Measurements from ENCODE around the gene DOCK8. TPM values are rescaled to one million over a fixed set of nuclear protein-coding genes. Genes with fewer than 3 reads are reported as not detected.

DOCK8 gene
- total RNA-seq, 4 donors from 2014 or later: 6.7 to 28.5 (median 11.7) TPM

DNA sequence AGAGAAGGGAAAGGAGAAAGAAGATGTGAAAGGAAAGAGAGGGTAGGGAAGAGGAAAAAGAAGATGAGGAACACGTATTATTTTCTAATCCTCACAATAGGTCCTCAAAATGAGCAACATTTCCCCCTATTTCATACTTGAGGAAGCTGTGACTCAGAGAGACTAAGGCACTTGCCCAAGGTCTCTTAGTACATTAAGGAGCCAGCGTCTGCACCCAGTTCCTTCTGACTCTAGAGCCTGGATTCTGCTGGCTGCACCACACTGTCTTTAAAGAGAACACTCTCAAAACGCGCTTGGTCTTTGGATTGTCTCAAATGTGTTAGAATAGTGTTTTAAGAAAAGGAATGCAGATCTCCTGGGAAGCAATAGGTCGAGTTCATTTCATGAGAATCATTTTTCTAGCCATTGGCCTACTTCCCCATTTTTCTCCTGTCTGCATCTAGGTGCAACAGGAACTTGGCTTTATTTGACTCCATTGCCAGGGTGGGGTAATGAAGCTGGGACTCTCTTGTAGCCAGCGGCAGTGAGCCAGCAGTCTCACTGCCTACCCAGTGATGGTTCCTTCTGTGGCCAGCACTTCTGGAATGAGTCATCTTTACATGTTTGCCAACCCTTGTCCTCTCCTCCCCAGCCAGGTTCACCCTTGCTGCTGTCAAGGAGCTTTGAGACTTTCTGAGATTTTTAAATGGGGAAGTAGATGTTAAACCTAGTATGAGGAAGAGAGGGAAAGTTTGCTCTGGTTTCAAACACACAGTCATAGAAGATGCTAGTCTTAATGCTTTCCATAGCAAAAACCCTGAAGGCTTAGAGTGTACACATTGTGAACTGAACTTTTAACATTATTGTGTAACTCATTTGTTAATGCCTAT lies 82.7 kb downstream of the DOCK8 start:
- Histone ChIP-seq H3K4me3 (no peak overlapping the region), H3K27ac (no peak overlapping the region), H3K9me3 (no peaks in the 10 kb centered on the region), H3K4me1 (no peaks in the 10 kb centered on the region), H3K36me3 (no peaks in the 10 kb centered on the region), H3K27me3 (no peaks in the 10 kb centered on the region)
- intact Hi-C loops (cut with DNase I; ENCODE audit: low total_unique reads): no loop called here
- DNase-seq: no peak
- no peak for TF ChIP-seq POLR2A (IDR thresholded peaks at IDR 0.05)
- TF ChIP-seq, protein P1, sequence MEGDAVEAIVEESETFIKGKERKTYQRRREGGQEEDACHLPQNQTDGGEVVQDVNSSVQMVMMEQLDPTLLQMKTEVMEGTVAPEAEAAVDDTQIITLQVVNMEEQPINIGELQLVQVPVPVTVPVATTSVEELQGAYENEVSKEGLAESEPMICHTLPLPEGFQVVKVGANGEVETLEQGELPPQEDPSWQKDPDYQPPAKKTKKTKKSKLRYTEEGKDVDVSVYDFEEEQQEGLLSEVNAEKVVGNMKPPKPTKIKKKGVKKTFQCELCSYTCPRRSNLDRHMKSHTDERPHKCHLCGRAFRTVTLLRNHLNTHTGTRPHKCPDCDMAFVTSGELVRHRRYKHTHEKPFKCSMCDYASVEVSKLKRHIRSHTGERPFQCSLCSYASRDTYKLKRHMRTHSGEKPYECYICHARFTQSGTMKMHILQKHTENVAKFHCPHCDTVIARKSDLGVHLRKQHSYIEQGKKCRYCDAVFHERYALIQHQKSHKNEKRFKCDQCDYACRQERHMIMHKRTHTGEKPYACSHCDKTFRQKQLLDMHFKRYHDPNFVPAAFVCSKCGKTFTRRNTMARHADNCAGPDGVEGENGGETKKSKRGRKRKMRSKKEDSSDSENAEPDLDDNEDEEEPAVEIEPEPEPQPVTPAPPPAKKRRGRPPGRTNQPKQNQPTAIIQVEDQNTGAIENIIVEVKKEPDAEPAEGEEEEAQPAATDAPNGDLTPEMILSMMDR (IDR thresholded peaks at IDR 0.05): no peak

DNA sequence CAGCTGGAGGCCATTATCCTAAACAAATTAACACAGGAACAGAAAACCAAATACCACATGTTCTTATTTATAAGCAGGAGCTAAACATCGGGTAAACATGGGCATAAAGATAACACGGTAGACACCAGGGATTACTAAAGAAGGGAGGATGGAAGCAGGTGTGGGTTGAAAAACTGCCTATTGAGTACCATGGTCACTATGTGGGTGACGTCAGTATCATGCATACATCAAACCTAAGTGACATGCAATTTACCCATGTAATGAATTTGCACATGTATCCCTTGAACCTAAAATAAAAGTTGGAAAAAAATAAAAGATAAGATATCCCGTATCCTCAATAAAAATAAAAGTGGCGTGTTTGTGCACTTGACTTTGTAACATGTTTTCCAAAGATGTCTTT lies 88.8 kb downstream of the DOCK8 start:
- DNase-seq: no peak
- Histone ChIP-seq H3K4me1 (no peaks in the 10 kb centered on the region), H3K9me3 (no peaks in the 10 kb centered on the region), H3K4me3 (no peak overlapping the region), H3K27ac (no peak overlapping the region), H3K36me3 (no peaks in the 10 kb centered on the region), H3K27me3 (no peaks in the 10 kb centered on the region)
- intact Hi-C loops (cut with DNase I; ENCODE audit: low total_unique reads): no loop called here
- TF ChIP-seq, protein P1 (IDR thresholded peaks at IDR 0.05): no peak

DNA sequence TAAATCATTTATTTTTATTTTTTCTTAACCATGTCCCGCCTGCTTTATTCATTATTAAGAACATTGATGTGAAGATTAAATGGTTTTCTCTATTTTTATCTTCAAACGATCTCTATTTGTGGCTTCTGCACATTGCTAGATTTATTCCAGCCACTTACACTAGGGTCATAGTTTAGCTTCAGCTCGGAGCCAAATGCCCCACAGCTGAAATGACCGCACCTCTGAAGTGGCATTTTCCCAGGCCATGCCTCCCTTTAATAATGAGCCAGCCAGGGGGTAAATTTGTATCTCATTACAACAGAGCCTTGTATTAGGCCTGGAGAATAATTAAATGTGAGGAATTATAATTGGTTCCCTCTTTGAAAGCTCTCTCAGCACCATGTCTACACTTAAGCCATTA lies 89.4 kb downstream of the DOCK8 start:
- no peak for TF ChIP-seq POLR2A (IDR thresholded peaks at IDR 0.05)
- TF ChIP-seq, protein P1 (IDR thresholded peaks at IDR 0.05): no peak
- intact Hi-C loops (cut with DNase I; ENCODE audit: low total_unique reads): no loop called here
- Histone ChIP-seq H3K9me3 (no peaks in the 10 kb centered on the region), H3K27me3 (no peaks in the 10 kb centered on the region), H3K4me3 (no peak overlapping the region), H3K27ac (no peak overlapping the region), H3K36me3 (no peaks in the 10 kb centered on the region), H3K4me1 (no peaks in the 10 kb centered on the region)
- no peak for DNase-seq

DNA sequence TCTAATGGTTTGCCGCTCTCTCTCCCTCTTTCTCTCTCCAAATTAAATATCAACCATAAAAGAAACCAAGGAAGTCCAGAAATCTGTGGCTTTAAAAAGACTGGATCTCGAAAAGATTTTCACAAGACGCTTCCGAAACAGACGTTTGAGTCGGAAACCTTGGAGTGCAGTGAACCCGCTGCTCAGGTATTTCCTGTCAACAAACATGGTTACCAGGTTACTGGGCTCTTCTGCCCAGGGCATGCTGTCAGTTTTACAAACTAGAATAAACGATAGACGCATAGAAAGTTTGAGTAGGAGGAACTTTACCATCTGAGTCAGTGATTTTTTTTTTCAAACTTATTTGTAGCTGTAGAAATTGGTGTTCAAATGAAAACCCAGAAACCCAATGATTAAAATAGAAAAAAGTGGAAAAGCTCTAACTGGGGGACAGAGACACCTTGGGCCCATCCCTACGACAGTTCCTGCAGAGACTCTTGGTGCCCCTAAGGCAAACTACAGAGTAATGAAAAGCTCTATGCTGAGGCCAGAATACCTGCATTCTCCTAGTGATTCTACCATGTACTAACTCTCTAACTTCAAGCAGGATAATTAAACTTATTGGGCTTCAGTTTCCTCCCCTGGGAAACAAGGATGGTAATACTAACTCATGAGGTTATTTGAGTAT lies 90.0 kb downstream of the DOCK8 start:
- Histone ChIP-seq H3K27ac (no peak overlapping the region), H3K4me3 (no peak overlapping the region)
- intact Hi-C loops (cut with DNase I; ENCODE audit: low total_unique reads): no loop called here

More for the DNA sequence above, 90.0 kb downstream of the DOCK8 start:
- no peaks in the 10 kb centered on the region for H3K27me3 ChIP-seq
- no peaks in the 10 kb centered on the region for H3K4me1 ChIP-seq
- no peaks in the 10 kb centered on the region for H3K36me3 ChIP-seq
- TF ChIP-seq, protein P1 (IDR thresholded peaks at IDR 0.05): no peak
- no peak for TF ChIP-seq POLR2A (IDR thresholded peaks at IDR 0.05)
- no peak for DNase-seq
- no peaks in the 10 kb centered on the region for H3K9me3 ChIP-seq

Measured in uterus (tissue), 4 donors.